Loucy (cell line): ENCODE data around the gene ACAP1.

ENCODE experiments used
- H2AFZ ChIP-seq: fragments of 200-600 bp; sonication (generic); 2 replicates; pipeline ENCODE4 v1.6.0; 2016; ENCODE audit warnings: antibody characterized with exemption, mild to moderate bottlenecking, low read length, moderate library complexity
- H3F3A ChIP-seq: fragments of 200-600 bp; 2 replicates; pipeline ENCODE4 v1.6.0; 2016; ENCODE audit warnings: antibody characterized with exemption, low read depth, mild to moderate bottlenecking
- H3K27me3 ChIP-seq: fragments of 200-600 bp; sonication (generic); 2 replicates; pipeline ENCODE4 v1.6.1; 2014; ENCODE audit warnings: low read length, mild to moderate bottlenecking; ENCODE audit not compliant: insufficient read depth, poor library complexity, severe bottlenecking
- H3K36me3 ChIP-seq: fragments of 200-600 bp; sonication (generic); 2 replicates; pipeline ENCODE4 v1.6.1; 2016; ENCODE audit warnings: low read length; ENCODE audit not compliant: insufficient read depth
- H3K4me1 ChIP-seq: fragments of 200-600 bp; sonication (generic); 2 replicates; pipeline ENCODE4 v1.5.1; 2014; ENCODE audit warnings: low read length, mild to moderate bottlenecking; ENCODE audit not compliant: insufficient read depth, poor library complexity, severe bottlenecking
- H3K4me2 ChIP-seq: fragments of 200-600 bp; sonication (generic); 2 replicates; pipeline ENCODE4 v1.6.0; 2014; ENCODE audit warnings: antibody characterized with exemption, low read length, low read depth, mild to moderate bottlenecking; ENCODE audit not compliant: poor library complexity, severe bottlenecking
- H3K4me3 ChIP-seq: fragments of 200-600 bp; sonication (generic); 2 replicates; pipeline ENCODE4 v1.5.1; 2014; ENCODE audit warnings: low read length, mild to moderate bottlenecking, mixed read lengths; ENCODE audit not compliant: poor library complexity, severe bottlenecking
- H3K79me2 ChIP-seq: fragments of 200-600 bp; sonication (generic); 2 replicates; pipeline ENCODE4 v1.6.1; 2014; ENCODE audit warnings: low read length; ENCODE audit not compliant: insufficient read depth
- H3K9ac ChIP-seq: fragments of 200-600 bp; sonication (generic); 2 replicates; pipeline ENCODE4 v1.6.0; 2014; ENCODE audit warnings: mild to moderate bottlenecking, low read depth, low read length, moderate library complexity; ENCODE audit not compliant: poor library complexity, severe bottlenecking
- H3K9me2 ChIP-seq: fragments of 200-600 bp; sonication (generic); replicated peaks from 2 replicates; pipeline ENCODE4 v1.6.1; 2016; ENCODE audit warnings: low read depth, low read length, mixed read lengths
- H3K9me3 ChIP-seq: fragments of 200-600 bp; sonication (generic); 2 replicates; pipeline ENCODE4 v1.6.1; 2014; ENCODE audit warnings: mild to moderate bottlenecking, antibody characterized with exemption, low read length, low read depth; ENCODE audit not compliant: insufficient read depth
- H4K20me1 ChIP-seq: fragments of 200-600 bp; sonication (generic); 2 replicates; pipeline ENCODE4 v1.6.0; 2014; ENCODE audit warnings: antibody characterized with exemption, low read length, mild to moderate bottlenecking; ENCODE audit not compliant: insufficient read depth, poor library complexity, severe bottlenecking
- EZH2phosphoT487 ChIP-seq: fragments of 200-600 bp; IDR thresholded peaks from 2 replicates; pipeline ENCODE4 v1.6.1; 2018; ENCODE audit warnings: antibody characterized with exemption, mild to moderate bottlenecking, moderate library complexity, borderline replicate concordance
- TF ChIP-seq, protein P1 (sequence below): fragments of 200-600 bp; sonication (generic); conservative IDR thresholded peaks from 2 replicates; pipeline ENCODE4 v1.5.1; 2014; ENCODE audit warnings: mild to moderate bottlenecking, antibody characterized with exemption, low read length

The ACAP1 gene

DNA sequence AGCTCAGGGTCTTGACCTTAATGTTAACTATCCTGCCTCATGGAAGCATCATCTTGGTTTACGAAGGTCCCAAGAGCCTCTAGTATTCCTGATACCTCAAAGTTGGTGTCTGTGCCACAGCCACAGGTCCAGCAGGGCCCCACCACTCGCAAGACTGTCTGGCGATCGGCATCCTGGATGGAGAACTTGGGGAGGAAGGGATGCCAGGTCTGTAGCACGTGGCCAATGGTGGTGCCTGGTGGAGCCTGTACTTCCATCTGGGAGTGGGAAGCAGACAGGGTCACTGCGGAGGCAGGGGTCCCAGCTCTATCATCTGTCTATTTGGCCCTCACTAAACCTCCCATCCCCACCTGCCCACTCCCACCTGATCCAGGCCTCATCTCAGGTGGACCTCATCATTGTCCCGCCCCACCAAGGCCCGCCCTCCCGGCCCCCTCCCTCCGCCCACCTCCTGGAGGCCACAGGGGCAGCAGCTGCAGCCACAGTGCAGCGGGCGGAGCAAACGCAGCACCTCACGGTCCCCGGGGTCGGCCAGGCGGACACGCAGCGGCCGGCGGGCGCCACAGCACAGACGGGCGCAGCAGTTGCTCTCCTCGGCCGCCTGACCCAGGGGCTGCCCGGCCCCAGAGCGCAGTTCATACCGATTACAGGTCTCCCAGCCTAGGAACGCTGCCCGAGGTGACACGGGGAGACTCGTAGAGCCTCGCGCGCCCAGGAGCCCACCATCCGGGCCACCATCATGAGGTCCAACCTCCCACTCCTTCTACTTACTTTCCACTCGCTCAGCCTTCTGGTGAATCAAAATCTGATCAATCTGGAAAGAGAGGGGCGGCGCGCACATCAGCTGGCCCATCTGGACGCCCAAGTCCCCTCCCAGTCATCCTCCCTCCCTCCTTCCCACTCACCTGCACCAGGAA lies 56.6 kb downstream of the ACAP1 start:
- Histone ChIP-seq H3K9me3 (no peaks in the 10 kb centered on the region), H3K4me3 (peak overlapping the region; percentile 74), H4K20me1 (no peaks in the 10 kb centered on the region), H3K9ac (no peak overlapping the region), H3K36me3 (no peaks in the 10 kb centered on the region), H3K27me3 (no peaks in the 10 kb centered on the region), H3F3A (no peaks in the 10 kb centered on the region), H3K9me2 (no peaks in the 10 kb centered on the region), H3K4me1 (peaks cover 14% of the 10 kb centered on the region), H3K79me2 (no peaks in the 10 kb centered on the region), H2AFZ (no peak overlapping the region), H3K4me2 (peak overlapping the region; percentile 90)
- TF ChIP-seq, protein P1, sequence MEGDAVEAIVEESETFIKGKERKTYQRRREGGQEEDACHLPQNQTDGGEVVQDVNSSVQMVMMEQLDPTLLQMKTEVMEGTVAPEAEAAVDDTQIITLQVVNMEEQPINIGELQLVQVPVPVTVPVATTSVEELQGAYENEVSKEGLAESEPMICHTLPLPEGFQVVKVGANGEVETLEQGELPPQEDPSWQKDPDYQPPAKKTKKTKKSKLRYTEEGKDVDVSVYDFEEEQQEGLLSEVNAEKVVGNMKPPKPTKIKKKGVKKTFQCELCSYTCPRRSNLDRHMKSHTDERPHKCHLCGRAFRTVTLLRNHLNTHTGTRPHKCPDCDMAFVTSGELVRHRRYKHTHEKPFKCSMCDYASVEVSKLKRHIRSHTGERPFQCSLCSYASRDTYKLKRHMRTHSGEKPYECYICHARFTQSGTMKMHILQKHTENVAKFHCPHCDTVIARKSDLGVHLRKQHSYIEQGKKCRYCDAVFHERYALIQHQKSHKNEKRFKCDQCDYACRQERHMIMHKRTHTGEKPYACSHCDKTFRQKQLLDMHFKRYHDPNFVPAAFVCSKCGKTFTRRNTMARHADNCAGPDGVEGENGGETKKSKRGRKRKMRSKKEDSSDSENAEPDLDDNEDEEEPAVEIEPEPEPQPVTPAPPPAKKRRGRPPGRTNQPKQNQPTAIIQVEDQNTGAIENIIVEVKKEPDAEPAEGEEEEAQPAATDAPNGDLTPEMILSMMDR, result no peak
- TF ChIP-seq EZH2phosphoT487, result no peak

DNA sequence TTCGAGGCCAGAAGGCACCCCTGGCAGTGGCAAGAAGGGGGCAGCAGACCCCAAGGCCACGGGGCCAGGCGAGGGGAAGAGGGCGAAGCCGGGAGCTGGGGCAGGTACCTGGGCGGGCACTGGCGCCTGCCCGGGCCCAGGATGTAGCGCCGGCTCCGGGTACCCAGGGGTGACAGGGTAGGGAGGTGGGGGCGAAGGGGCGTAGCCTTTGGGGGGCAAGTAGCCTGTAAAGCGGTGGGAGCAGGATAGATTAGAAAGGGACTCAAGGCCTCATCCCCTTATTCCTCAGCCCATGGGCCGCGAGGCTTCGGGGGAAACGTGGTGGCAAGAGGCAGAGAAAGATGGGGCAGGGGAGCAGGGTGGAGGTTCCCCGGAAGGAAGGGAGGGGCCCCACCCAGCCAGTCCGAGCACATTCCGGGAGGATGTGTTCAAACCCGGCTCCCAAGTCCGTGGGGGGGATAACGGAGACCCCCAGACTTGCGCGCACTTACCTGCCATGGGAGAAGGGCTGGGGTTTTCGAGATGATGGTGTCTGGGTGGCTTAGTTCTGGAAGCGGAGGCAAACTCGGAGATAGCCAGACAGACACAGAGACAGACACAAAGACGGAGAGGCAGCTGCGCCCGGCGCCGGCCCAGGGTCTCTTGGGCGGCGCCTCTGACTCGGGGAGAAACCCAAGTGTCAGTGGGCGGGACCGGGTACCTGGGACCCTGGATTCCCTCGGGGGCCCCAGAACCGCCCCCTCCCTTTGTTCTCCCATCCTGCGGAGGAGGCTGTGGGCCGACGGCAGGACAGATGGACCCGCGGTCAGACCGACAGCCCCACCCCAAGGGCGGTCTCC lies 57.5 kb downstream of the ACAP1 start:
- H4K20me1 ChIP-seq, result no peaks in the 10 kb centered on the region
- peak overlapping the region; percentile 90 for H3K4me2 ChIP-seq
- H3K9me3 ChIP-seq, result no peaks in the 10 kb centered on the region
- no peaks in the 10 kb centered on the region for H3K36me3 ChIP-seq
- TF ChIP-seq, protein P1, result peak; percentile 33
- no peak for TF ChIP-seq EZH2phosphoT487
- H3K79me2 ChIP-seq, result no peaks in the 10 kb centered on the region
- peak overlapping the region; percentile 74 for H3K4me3 ChIP-seq
- no peaks in the 10 kb centered on the region for H3K27me3 ChIP-seq
- H3K4me1 ChIP-seq, result peaks cover 14% of the 10 kb centered on the region
- H2AFZ ChIP-seq, result peak overlapping the region; percentile 74
- no peaks in the 10 kb centered on the region for H3F3A ChIP-seq
- no peaks in the 10 kb centered on the region for H3K9me2 ChIP-seq
- peak overlapping the region; percentile 71 for H3K9ac ChIP-seq

DNA sequence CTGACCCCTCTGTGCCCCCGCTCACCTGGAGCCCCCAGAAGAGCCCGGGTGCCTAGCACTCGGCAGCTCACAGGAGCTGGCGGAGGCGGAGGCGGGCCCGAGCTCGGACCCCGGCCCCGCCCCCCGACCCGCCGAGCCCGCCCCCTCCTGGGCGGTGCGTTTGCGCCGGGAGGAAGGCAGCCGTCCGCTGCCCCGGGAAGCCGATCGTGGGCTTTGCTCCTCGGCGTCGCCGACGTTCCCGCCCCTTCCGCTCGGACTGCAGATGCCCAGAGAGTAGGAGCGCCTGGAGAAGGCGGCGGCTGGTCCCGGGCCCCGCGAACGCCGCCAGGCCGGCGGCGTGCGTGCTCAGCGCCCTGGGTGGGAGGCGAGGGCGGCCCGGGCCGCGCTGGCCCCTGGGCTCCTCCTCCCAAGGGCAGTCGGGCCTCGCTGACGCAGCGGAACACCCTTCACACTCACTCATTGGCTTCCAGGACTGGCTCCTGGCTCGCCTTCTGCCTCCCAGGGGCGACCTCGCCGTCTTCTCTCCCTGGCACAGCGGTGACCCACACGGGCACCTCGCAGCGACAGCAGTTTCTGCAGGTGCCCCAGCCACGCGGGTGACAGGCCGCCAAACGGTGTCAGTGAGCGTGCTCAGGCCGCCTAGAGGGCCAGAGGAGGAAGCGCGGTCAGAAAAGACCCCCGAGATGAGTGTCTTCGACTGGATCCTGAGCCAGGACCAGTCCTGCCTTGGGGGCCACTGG lies 58.3 kb downstream of the ACAP1 start, which contains the start of gene PLSCR3:
Gene PLSCR3, minus strand, starts transcription at position 74 of the 740 bp plus-strand sequence. CDS start 415 bp downstream, outside the sequence.
- H3K27me3 ChIP-seq, result no peaks in the 10 kb centered on the region
- TF ChIP-seq, protein P1, result peak; percentile 48
- TF ChIP-seq EZH2phosphoT487, result no peak
- H3K79me2 ChIP-seq, result no peaks in the 10 kb centered on the region
- H3K9me3 ChIP-seq, result no peaks in the 10 kb centered on the region
- no peaks in the 10 kb centered on the region for H3K36me3 ChIP-seq
- peak within 1 kb of the TSS; percentile 71 for H3K9ac ChIP-seq
- H3K9me2 ChIP-seq, result no peaks in the 10 kb centered on the region
- peak within 1 kb of the TSS; percentile 74 for H2AFZ ChIP-seq
- H3F3A ChIP-seq, result no peaks in the 10 kb centered on the region
- peaks cover 14% of the 10 kb centered on the region for H3K4me1 ChIP-seq
- no peaks in the 10 kb centered on the region for H4K20me1 ChIP-seq
- peak within 1 kb of the TSS; percentile 90 for H3K4me2 ChIP-seq
- peak within 1 kb of the TSS; percentile 74 for H3K4me3 ChIP-seq
